NCI-H2227 treated with DMSO at 0.1 percent for 48 hours (cell line): Measurements from ENCODE around the gene TRIML1.
"Not testable (repeated sequence)": the region's sequence is repeated elsewhere in the genome, so short reads cannot be mapped to it uniquely, and the experiment has no call there.

ENCODE experiments used
- DNase-seq: peaks from one replicate; lab custom pipeline; 2025; lab: John Stamatoyannopoulos, UW

TRIML1 gene

GRCh38 chr4:188154668-188155405 is 15.6 kb downstream of the TRIML1 start:
- DNase-seq: no peak

- DNase-seq: no peak
These were observed 19.1 kb downstream of the TRIML1 start for GRCh38 chr4:188158336-188158735.

- DNase-seq: not testable (repeated sequence)
These were observed 20.4 kb downstream of the TRIML1 start for GRCh38 chr4:188159513-188160226.

GRCh38 chr4:188160406-188160805 is 21.2 kb downstream of the TRIML1 start:
- DNase-seq: no peak

GRCh38 chr4:188161167-188161566 is 21.9 kb downstream of the TRIML1 start:
- no peak for DNase-seq

GRCh38 chr4:188162698-188163097 is 23.5 kb downstream of the TRIML1 start:
- DNase-seq: no peak

- no peak for DNase-seq
These were observed 29.6 kb downstream of the TRIML1 start for GRCh38 chr4:188168726-188169373.

GRCh38 chr4:188171551-188171950 is 32.3 kb downstream of the TRIML1 start:
- no peak for DNase-seq

GRCh38 chr4:188175288-188175687 is 36.0 kb downstream of the TRIML1 start:
- DNase-seq: no peak

- no peak for DNase-seq
These were observed 38.9 kb downstream of the TRIML1 start for GRCh38 chr4:188177997-188178675.

- DNase-seq: no peak
These were observed 39.6 kb downstream of the TRIML1 start for GRCh38 chr4:188178806-188179205.

GRCh38 chr4:188187106-188187505 is 47.9 kb downstream of the TRIML1 start:
- DNase-seq: no peak

GRCh38 chr4:188190461-188190860 is 51.2 kb downstream of the TRIML1 start:
- no peak for DNase-seq

GRCh38 chr4:188194421-188194820 is 55.2 kb downstream of the TRIML1 start:
- no peak for DNase-seq

- no peak for DNase-seq
These were observed 56.2 kb downstream of the TRIML1 start for GRCh38 chr4:188195389-188195985.

- no peak for DNase-seq
These were observed 57.0 kb downstream of the TRIML1 start for GRCh38 chr4:188196134-188196735.
